Urothelium cell line (cell line): ENCODE results near the gene LTB4R.
A peak's percentile ranks its signal among the peaks of the same experiment; 100 is the strongest.

Experiments
- DNase-seq: peaks from one replicate; pipeline ENCODE4 v3.0.0; 2011; ENCODE audit warnings: low spot score, mixed read lengths
- FAIRE-seq: peaks from 2 replicates; lab custom pipeline; 2011; peaks lifted over from hg19 to GRCh38; lab: Jason Lieb, UNC

Gene LTB4R

DNA sequence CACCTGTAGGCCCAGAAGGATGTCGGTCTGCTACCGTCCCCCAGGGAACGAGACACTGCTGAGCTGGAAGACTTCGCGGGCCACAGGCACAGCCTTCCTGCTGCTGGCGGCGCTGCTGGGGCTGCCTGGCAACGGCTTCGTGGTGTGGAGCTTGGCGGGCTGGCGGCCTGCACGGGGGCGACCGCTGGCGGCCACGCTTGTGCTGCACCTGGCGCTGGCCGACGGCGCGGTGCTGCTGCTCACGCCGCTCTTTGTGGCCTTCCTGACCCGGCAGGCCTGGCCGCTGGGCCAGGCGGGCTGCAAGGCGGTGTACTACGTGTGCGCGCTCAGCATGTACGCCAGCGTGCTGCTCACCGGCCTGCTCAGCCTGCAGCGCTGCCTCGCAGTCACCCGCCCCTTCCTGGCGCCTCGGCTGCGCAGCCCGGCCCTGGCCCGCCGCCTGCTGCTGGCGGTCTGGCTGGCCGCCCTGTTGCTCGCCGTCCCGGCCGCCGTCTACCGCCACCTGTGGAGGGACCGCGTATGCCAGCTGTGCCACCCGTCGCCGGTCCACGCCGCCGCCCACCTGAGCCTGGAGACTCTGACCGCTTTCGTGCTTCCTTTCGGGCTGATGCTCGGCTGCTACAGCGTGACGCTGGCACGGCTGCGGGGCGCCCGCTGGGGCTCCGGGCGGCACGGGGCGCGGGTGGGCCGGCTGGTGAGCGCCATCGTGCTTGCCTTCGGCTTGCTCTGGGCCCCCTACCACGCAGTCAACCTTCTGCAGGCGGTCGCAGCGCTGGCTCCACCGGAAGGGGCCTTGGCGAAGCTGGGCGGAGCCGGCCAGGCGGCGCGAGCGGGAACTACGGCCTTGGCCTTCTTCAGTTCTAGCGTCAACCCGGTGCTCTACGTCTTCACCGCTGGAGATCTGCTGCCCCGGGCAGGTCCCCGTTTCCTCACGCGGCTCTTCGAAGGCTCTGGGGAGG, at the start of gene LTB4R:
Gene LTB4R (plus strand): TSS at position 857 of the 959 bp plus-strand sequence. CDS start 4,150 bp downstream, outside the sequence.
- FAIRE-seq (no peak), DNase-seq (no peak)

DNA sequence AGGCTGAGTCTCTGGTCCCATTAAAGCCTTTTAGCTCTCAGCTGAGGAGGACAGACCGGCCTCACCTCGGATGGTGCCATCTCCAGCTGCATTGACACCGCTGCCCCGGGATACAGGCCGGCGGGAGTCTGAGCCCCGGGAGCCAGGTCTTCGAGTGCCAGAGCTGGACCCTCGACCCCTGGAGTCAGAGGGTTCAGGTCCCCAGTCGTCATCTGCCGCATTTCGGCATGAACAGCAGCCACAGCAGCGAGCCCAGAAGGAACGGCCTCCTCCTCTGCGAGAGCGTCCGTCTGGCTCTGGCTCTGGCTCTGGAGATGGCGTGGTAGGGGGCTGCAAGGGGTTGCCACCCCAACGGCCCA, 49.4 kb upstream of the LTB4R start:
- FAIRE-seq (no peak), DNase-seq (no peak)

DNA sequence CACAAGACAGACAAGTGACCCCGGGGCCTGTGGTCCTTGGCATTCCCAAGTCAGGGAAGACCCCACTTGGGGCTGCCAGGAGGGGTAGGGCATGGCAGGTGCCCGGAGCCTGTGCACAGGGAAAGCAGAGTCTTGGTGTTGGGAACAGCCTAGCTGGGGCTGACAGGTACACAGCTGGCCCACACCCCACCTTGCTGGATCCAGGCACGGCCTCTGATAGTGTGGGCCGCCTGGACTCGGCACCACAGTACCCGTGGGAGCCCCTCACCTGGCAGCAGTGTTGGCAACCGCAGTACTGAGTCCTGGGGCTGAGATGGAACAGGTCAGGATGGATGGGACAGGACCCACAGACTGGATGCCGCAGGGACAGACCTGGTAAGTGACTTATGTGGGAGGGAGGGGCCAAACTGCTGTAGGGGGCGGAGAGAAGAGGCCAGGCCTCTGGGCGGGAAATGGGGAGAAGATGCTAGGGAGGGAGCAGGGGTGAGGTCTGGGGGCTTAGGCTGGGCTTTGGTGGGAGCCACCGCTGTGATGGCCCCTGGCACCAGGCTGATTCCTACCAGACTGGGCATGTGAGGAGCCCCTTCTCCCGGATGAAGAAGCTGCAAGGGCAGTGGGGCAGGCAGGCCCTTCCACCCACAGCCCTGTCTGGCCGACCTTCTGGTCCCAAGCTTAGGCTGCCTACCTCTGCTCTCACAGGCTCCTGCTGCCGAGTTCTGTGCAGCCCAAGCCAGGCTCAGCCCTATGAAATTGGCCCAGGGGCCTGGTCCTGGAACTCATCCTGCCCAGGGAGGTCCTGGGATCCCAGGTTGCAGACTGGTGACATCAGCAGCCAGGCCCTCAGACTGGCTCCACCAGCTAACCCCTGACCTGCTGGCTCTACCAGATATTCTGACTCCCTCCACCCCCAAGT, 48.2 kb upstream of the LTB4R start, which contains the start of gene TGM1:
Gene TGM1 (minus strand): TSS at position 357 of the 913 bp plus-strand sequence. CDS start 825 bp downstream, outside the sequence.
- FAIRE-seq (no peak), DNase-seq (no peak)

DNA sequence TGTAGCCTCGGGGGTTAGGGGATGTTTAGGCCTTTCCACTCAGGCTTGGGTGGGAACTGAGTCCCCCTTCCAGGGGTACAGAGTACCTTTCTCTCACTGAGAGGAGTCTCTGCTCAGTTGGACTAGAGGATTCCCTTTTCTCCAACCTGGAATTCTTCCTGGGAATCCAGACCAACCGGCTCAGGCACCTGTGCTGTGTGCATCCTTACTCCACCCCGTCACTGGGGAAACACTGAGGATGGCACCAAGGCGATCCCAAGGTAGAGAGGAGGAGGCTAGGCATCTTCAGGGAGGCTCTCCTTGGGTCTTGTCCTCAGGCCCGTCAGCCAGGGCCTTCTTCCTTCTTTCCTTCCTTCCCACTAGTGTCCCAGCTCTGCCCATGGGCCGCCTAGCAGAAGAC, 47.5 kb upstream of the LTB4R start:
- FAIRE-seq, result no peak
- no peak for DNase-seq

DNA sequence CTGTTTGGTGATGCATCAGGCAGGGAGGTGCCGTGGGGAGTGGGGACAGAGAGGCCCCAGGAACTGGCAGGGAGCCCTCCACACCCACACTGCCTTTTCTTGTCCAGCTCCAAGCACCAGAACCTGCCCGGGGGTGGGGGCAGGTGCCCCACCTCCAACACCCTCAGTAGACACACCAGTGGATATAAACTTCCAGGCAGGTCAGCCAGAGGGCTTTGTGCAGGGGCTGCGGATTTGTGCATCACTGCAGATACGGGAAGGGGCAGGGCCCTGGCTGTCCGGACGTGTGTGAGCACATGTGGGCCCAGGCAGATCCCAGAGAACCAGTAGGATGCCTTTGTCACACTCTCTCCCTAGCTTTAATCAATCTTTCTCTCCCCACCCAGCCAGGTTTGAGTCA, 47.0 kb upstream of the LTB4R start:
- DNase-seq (no peak), FAIRE-seq (no peak)

DNA sequence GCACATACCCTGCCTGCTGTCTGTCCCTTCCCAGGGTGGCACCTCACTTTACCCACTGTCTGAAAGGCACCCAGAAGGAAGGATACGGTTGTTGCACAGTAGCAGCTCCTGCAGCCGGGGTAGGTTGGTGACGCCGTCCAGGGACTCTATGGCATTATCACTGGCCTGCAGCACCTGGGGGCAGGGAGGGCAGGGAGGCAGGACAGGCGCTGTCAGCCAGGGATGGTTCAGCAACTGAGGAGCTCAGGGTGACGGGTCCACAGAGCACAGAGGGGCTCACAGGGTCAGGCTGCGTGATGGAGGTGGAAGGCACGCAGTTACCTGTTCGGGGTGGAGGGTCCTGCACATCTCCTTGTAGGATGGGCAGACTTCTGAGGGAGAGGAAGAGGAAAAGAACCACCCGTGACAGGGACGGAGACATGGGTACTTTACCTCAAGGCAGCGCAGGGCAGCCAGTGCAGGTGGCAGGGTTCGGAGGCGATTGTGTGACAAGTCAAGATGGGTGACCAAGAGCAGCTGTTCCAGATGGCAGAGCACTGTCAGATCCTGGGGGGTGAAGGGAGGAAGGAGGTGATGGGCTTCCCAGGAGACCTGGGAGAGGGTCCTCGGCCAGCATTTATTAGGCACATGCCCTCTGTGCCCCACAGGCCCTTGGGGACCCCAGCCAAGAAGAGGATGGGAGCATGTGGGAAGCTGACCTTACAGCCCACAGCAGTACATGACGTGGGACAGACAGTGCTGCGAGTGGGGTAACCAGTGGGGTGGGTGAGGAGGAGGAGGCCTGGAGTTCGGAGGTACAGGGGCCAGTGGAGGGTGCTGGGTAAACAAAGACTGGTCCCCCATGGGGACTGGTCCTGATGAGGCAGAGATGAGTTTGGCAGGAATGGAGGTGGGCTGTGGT, 44.7 kb upstream of the LTB4R start:
- no peak for FAIRE-seq
- no peak for DNase-seq

- no peak for FAIRE-seq
Observed at GRCh38 chr14:24267516-24267915, 43.8 kb upstream of the LTB4R start.

DNA sequence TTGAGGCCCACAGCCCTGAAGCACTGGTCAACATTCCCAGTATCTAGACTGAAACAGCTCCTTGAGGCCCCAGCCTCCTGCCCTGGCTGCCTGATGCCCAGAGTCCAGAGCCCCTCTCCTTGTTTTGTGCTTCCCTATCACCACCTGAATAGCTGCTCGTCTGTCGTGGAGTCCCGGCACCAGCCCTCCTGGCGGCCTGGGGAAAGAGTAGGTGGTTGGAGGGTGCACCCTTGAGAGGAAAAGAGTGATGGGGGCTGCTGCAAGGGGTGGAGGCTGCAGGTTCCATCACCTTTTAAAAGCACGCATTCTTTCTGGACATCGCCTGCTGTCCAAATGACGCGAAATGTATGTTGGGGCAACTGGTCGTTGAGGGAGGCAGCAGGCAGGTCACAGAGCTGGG, 43.1 kb upstream of the LTB4R start:
- DNase-seq, result no peak
- no peak for FAIRE-seq

More at GRCh38 chr14:24267516-24267915, 43.8 kb upstream of the LTB4R start:
- DNase-seq, result no peak

DNA sequence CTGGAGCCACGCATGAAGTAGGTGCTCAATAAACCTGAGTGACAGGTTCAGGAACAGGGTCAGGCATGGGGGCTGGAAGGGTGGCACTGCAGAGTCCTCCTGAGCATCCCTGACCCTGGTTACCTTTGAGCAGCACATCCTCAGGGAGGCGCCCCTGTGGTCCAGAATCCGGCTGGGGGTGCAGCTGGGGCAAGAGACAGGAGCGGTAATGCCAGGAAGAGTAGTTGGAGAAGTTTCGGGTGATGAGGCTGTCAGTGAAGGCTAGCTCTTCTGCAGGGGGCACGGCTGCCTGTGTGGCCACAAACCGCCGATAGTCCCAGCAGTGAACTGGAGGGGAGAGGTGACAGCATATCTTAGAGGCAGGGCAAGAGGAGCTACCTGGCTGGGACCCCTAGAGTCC, 41.9 kb upstream of the LTB4R start:
- DNase-seq (no peak), FAIRE-seq (no peak)

- FAIRE-seq, result no peak
Observed at GRCh38 chr14:24269910-24270536, 41.3 kb upstream of the LTB4R start.

GRCh38 chr14:24270537-24271133, 40.7 kb upstream of the LTB4R start:
- FAIRE-seq, result no peak
- no peak for DNase-seq

More at GRCh38 chr14:24269910-24270536, 41.3 kb upstream of the LTB4R start:
- no peak for DNase-seq

DNA sequence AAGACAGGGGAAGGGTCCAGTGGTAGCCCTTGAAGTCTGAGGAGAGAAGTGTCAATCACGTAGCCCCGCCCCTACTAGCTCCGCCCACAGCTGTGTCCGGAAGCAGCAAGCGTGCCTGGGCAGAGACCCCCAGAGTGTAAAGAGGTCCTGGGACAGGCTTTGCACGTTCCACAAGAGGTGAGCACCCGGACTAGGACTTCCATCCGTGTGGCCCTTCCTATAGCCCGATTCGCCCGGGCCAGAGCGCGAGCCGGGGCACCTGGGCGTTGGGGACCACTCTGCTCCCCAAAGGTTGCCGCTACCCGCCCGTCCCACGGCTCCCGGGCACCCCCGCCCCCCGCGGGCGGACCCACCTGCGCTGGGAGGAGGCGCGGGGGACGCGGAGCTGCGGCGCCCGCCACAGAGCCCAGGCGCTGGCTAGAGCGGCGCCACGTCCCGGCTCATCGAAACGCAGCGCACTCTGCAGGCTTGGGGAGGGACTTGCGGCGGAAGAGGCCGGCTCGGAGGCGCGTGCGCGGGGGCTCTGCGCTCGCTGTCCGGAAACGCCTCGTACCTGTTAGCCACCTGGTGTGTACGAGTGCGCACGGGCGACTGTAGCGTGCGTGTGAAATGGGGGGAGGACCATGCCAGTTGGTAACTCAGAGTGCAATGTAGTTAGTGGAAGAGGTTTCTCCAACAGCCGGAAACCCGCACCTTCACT, 40.0 kb upstream of the LTB4R start, which contains the start of gene RABGGTA:
Gene RABGGTA (minus strand): TSS at position 464 of the 700 bp plus-strand sequence. CDS start 482 bp downstream, outside the sequence.
- DNase-seq (peak; percentile 96), FAIRE-seq (no peak)

DNA sequence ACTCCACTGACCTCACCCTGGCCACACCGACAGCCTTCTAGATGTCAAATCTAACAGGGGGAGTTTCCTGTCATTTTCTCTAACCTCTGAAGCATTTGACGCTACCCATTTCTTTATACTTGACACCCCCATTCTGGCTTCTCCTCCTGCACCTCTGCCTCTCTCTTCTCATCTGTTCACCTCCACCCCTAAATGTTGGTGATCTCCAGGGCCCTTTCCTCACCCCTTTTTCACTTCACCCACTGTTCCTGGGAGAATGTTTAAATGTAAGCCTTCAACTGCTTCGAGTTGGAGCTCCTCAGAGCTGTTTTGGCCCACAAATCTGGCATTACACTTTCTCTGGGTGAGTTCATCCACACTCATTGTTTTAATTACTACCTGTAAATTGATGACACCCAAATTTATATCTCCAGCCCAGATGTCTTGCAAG, 39.5 kb upstream of the LTB4R start:
- FAIRE-seq, result no peak
- no peak for DNase-seq

GRCh38 chr14:24272467-24272866, 38.8 kb upstream of the LTB4R start:
- no peak for DNase-seq
- no peak for FAIRE-seq

DNA sequence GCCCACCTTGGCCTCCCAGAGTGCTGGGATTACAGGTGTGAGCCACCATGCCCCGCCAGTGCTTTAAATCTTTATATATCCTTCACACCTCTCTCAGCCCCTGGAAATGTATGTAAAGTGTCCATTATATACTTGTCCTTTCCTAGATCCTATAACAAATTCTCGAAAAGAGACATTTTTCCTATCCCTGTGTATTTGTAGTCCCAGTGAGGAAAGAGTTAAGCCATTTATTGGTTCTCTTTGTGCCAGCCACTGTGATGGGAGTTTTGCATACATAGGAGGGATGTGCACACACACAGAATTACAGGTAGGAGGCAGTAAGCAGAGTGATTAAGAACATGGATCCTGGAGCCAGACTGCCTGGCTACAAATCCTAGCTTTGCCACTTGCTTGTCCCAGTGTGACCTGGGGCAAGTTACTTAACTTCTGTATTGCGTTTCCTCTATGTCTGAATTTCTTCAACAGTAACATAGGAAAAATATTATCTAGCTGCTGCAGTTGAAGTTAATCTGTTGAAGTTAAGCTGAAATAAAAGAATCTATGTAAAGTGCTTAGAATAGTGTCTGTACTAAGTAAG, 37.8 kb upstream of the LTB4R start:
- DNase-seq, result no peak
- no peak for FAIRE-seq

- FAIRE-seq, result no peak
- no peak for DNase-seq
Observed at GRCh38 chr14:24274101-24274543, 37.2 kb upstream of the LTB4R start.

DNA sequence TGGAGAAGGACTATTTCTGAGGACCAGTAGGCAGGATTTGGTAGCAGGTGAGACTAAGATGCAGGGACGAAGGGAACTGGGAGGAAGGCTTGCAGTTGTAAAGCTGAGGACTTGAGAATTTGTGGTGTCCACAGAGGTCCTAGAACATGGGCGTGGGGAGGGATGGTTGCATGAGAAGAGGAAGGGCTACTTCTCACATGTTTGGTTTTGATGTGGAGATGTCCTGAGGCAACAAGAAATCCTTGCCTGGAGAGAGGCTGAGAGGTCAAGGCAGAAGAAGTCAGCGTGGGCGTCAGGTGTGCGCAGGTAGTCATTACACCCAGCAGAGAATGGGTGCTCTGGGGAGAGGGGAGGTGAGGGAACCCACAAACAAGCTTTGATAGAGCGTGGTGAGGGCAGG, 34.2 kb upstream of the LTB4R start:
- FAIRE-seq (no peak), DNase-seq (no peak)

GRCh38 chr14:24277606-24278321, 33.5 kb upstream of the LTB4R start:
- FAIRE-seq (no peak), DNase-seq (no peak)
